Glomerular endothelial cell (primary cell): ENCODE data around the gene CCL20. TPM values are rescaled to one million over a fixed set of nuclear protein-coding genes. Genes with fewer than 3 reads are reported as not detected.

Experiments used
- total RNA-seq: library from RNA; depleted of rRNA; stranded (reverse); fragments of >200 nt; gene quantifications from 2 replicates; pipeline ENCODE4 v1.2.3, GENCODE V29; 2015

CCL20 gene
- total RNA-seq, 1 donor from 2014 or later, result 6.0 TPM

Other genes with a start within 250 kb of the CCL20 start
- gene SCYGR2, start 214.9 kb upstream of the CCL20 start, total RNA-seq, result not detected in 2 replicates
- not detected in 2 replicates for gene SCYGR3, start 199.0 kb upstream of the CCL20 start, total RNA-seq
- gene SCYGR4, start 196.3 kb upstream of the CCL20 start, total RNA-seq, result not detected in 2 replicates
- not detected in 2 replicates for gene SCYGR5, start 147.0 kb upstream of the CCL20 start, total RNA-seq
- not detected in 2 replicates for gene SLC19A3, start 95.8 kb upstream of the CCL20 start, total RNA-seq
- not detected in 2 replicates for gene SCYGR6, start 89.1 kb upstream of the CCL20 start, total RNA-seq
- gene SCYGR7, start 85.5 kb upstream of the CCL20 start, total RNA-seq, result not detected in 2 replicates
- gene SCYGR8, start 67.9 kb upstream of the CCL20 start, total RNA-seq, result not detected in 2 replicates
- 0.58 TPM in 1 of 2 replicates, not detected in the other for gene DAW1, start 57.8 kb downstream of the CCL20 start, total RNA-seq